Fibroblast of the aortic adventitia (primary cell): ENCODE results near the gene LRRTM2. TPM values are rescaled to one million over a fixed set of nuclear protein-coding genes. Genes with fewer than 3 reads are reported as not detected.

Experiments used
- DNase-seq: peaks from one replicate; pipeline ENCODE4 v3.0.0-alpha.2; 2010; ENCODE audit warnings: low read depth
- H3K4me3 ChIP-seq: 2 replicates; pipeline ENCODE4 v1.5.1; 2011; ENCODE audit warnings: low read depth, mild to moderate bottlenecking, control low read depth, low read length, moderate library complexity
- total RNA-seq: library from RNA; depleted of rRNA; stranded (reverse); fragments of >200 nt; gene quantifications from 2 replicates; pipeline ENCODE4 v1.2.3, GENCODE V29; 2012; ENCODE audit warnings: low replicate concordance
- TF ChIP-seq, protein P1 (sequence below): IDR thresholded peaks from 2 replicates; pipeline ENCODE4 v1.5.1; 2011; ENCODE audit warnings: mild to moderate bottlenecking, low read length, control low read depth, inconsistent platforms; ENCODE audit not compliant: insufficient read depth

LRRTM2 gene
- total RNA-seq, 1 donor, result 3.6 TPM

DNA sequence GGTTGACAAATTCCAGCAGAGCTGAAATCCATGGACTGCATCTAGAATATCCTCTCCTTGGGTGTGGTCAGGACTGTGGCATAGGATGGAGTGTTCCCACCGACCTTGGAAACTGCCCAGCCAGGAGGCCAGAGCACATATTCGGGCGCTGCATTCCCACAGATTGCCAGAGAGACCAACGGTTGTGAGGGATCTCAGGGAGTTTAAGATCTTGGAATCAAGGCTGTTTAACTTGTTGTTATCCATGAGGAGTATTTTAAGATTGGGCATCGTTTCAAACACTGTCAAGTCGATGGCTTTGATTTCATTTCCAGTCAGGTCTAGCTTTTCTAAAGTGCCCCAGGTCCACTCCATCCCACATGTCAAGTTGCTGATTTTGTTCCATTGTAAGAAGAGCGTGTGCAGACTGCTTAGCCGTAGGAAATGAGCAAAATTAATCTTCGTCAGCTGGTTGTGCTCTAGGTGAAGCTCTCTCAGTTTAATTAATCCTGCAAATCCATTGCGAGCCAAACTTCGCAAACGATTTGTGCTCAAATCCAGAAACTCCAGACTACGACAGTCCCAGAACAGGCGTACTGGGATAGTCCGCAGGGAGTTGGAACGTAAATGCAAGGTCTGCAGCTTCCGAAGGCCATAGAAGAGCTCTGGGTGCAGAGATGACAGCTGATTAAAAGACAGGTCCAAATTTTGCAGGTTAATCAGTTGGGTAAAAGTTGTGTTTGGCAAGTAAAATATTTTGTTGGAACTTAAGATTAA lies 1.5 kb downstream of the LRRTM2 start:
- no peak overlapping the region for H3K4me3 ChIP-seq

GRCh38 chr5:138872841-138873465 lies 2.2 kb downstream of the LRRTM2 start:
- H3K4me3 ChIP-seq, result no peak overlapping the region
- no peak for DNase-seq
- TF ChIP-seq, protein P1, sequence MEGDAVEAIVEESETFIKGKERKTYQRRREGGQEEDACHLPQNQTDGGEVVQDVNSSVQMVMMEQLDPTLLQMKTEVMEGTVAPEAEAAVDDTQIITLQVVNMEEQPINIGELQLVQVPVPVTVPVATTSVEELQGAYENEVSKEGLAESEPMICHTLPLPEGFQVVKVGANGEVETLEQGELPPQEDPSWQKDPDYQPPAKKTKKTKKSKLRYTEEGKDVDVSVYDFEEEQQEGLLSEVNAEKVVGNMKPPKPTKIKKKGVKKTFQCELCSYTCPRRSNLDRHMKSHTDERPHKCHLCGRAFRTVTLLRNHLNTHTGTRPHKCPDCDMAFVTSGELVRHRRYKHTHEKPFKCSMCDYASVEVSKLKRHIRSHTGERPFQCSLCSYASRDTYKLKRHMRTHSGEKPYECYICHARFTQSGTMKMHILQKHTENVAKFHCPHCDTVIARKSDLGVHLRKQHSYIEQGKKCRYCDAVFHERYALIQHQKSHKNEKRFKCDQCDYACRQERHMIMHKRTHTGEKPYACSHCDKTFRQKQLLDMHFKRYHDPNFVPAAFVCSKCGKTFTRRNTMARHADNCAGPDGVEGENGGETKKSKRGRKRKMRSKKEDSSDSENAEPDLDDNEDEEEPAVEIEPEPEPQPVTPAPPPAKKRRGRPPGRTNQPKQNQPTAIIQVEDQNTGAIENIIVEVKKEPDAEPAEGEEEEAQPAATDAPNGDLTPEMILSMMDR, result no peak

More for the DNA sequence above, 1.5 kb downstream of the LRRTM2 start:
- DNase-seq, result no peak
- TF ChIP-seq, protein P1, result no peak

DNA sequence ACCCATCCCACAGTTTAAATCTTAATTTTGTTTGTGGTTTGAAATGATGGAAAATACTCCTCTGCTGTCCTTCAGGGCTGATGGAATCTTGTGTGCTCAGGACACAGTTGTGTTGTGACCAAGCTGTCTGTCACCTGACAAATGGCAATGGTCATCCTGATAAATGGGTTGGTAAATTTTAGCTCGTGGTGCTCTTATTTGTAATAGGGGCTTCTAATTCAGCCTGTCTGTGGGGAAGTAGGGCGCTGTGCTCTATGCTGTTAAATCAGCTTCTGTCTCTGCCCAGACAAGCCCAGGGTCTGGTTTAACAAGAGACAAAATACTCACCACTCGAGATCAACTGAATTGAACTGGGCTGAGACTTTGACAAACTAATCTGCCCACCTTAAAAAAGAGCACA lies 4.5 kb downstream of the LRRTM2 start:
- TF ChIP-seq, protein P1, result no peak
- peak overlapping the region; percentile 11 for H3K4me3 ChIP-seq
- DNase-seq, result no peak

DNA sequence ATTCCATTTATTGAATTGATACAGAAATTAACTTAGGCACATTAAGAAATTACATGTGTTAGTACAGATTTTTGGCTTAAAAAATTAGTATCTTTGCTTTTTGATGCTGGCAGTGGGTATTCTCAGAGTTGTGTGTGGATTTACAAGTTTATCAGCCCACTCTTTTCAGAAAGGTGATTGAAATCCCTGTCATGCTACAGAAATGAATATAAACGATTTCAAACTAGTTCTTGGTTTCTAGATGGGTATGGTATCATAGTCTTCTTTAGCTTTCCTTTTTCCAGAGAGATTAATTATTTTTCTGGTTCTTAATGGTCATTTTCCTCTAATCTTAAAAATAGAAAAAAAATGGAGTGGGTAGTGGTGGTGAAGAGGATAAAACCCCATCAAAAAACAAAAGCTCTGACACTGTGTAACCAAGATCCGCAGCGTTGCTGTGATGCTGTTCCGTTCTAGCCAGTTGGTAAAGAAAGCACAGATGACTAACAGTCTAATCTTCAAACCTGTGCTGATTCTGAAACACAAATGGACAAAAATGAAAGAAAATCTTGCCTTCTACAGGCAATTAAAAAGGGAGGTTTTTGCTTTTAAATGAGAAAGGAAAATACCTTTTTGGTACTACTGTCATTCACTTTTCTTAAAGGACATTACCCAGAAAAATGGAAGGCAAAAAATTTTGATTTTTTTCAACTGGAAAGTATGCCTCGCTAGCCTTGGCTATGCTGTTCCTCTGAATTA lies 5.2 kb downstream of the LRRTM2 start:
- peak; percentile 60 for DNase-seq

DNA sequence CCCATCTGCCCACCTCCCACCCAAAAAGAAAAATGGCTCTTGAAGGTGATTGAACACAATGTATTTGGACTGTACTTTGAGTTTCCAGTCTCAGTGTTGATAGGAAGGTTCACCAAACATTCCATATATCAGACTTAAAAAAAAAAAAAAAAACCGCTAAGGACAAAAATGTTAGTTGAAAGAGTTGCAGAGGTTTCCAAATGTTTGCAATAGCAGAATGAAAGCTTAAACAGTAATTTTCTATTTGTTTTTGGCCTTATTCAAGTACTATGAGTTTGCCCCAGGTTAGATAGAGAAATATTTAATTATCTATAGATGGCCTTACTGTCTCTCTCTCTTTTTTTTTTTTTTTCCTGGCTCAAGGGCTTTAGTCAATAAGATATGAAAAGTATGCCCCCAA lies 6.1 kb downstream of the LRRTM2 start:
- no peak for DNase-seq
- TF ChIP-seq, protein P1, result no peak

More for the DNA sequence above, 5.2 kb downstream of the LRRTM2 start:
- peak overlapping the region; percentile 11 for H3K4me3 ChIP-seq
- TF ChIP-seq, protein P1, result no peak

GRCh38 chr5:138867011-138867410 lies 8.1 kb downstream of the LRRTM2 start:
- no peak overlapping the region for H3K4me3 ChIP-seq
- DNase-seq, result no peak
- TF ChIP-seq, protein P1, result no peak

More for the DNA sequence above, 6.1 kb downstream of the LRRTM2 start:
- H3K4me3 ChIP-seq, result no peak overlapping the region
